Ishikawa (cell line): ENCODE data around the gene TXNDC11.

Experiments used
- CEBPB ChIP-seq: IDR thresholded peaks from 2 replicates; pipeline ENCODE4 v1.6.1; 2012
- CREB1 ChIP-seq: IDR thresholded peaks from 2 replicates; pipeline ENCODE4 v1.6.1; 2012; ENCODE audit warnings: low read depth
- EGR1 ChIP-seq: IDR thresholded peaks from 2 replicates; pipeline ENCODE4 v1.6.1; 2012
- EP300 ChIP-seq: IDR thresholded peaks from 2 replicates; pipeline ENCODE4 v1.6.1; 2012; ENCODE audit warnings: borderline replicate concordance
- FOXM1 ChIP-seq: IDR thresholded peaks from 2 replicates; pipeline ENCODE4 v1.6.1; 2012; ENCODE audit warnings: low read depth, borderline replicate concordance
- MAX ChIP-seq: IDR thresholded peaks from 2 replicates; pipeline ENCODE4 v1.6.1; 2012
- NFIC ChIP-seq: IDR thresholded peaks from 2 replicates; pipeline ENCODE4 v1.6.1; 2012
- RAD21 ChIP-seq: IDR thresholded peaks from 2 replicates; pipeline ENCODE4 v1.6.1; 2012; ENCODE audit warnings: low read depth
- REST ChIP-seq: IDR thresholded peaks from 2 replicates; pipeline ENCODE4 v1.6.1; 2012; ENCODE audit warnings: low read depth, mild to moderate bottlenecking
- TAF1 ChIP-seq: IDR thresholded peaks from 2 replicates; pipeline ENCODE4 v1.6.1; 2012; ENCODE audit warnings: low read depth, mild to moderate bottlenecking
- TCF12 ChIP-seq: IDR thresholded peaks from 2 replicates; pipeline ENCODE4 v1.6.1; 2012; ENCODE audit warnings: low read depth
- TEAD4 ChIP-seq: IDR thresholded peaks from 2 replicates; pipeline ENCODE4 v1.6.1; 2012
- USF1 ChIP-seq: IDR thresholded peaks from 2 replicates; pipeline ENCODE4 v1.6.1; 2012
- YY1 ChIP-seq: IDR thresholded peaks from 2 replicates; pipeline ENCODE4 v1.6.1; 2012; ENCODE audit warnings: low read depth
- ZBTB7A ChIP-seq: IDR thresholded peaks from 2 replicates; pipeline ENCODE4 v1.6.1; 2012; ENCODE audit warnings: low read depth

The TXNDC11 gene

GRCh38 chr16:11689031-11689840 is 53.4 kb downstream of the TXNDC11 start:
- TF ChIP-seq TEAD4 (no peak), CREB1 (no peak), USF1 (no peak), MAX (no peak), YY1 (no peak), NFIC (no peak), FOXM1 (no peak), RAD21 (no peak), CEBPB (no peak), EGR1 (no peak), REST (no peak), TAF1 (no peak), ZBTB7A (no peak), TCF12 (no peak), EP300 (no peak)

- TF ChIP-seq FOXM1 (no peak), CREB1 (no peak), REST (no peak), MAX (no peak)
Measured at GRCh38 chr16:11688520-11688886, 54.2 kb downstream of the TXNDC11 start.

- no peak for TF ChIP-seq EP300
- no peak for TF ChIP-seq TAF1
- TF ChIP-seq YY1: no peak
Measured at GRCh38 chr16:11687601-11688519, 54.8 kb downstream of the TXNDC11 start.

GRCh38 chr16:11686713-11687380 is 55.8 kb downstream of the TXNDC11 start:
- TF ChIP-seq USF1: no peak
- no peak for TF ChIP-seq CEBPB
- no peak for TF ChIP-seq REST
- TF ChIP-seq NFIC: no peak
- TF ChIP-seq EP300: no peak
- TF ChIP-seq TAF1: no peak
- no peak for TF ChIP-seq CREB1
- TF ChIP-seq TCF12: no peak
- no peak for TF ChIP-seq EGR1
- no peak for TF ChIP-seq MAX
- TF ChIP-seq TEAD4: no peak
- no peak for TF ChIP-seq ZBTB7A
- TF ChIP-seq RAD21: no peak
- TF ChIP-seq FOXM1: no peak
- no peak for TF ChIP-seq YY1
